Amygdala (tissue), 56 donors: Measurements from ENCODE around the gene KCNJ8.
A peak's percentile ranks its signal among the peaks of the same experiment; 100 is the strongest.
"Not testable (repeated sequence)": the region's sequence is repeated elsewhere in the genome, so short reads cannot be mapped to it uniquely, and the experiment has no call there.

Experiments
- DNase-seq, 56 donors: peaks; one replicate each; lab custom pipeline; 2025; lab: John Stamatoyannopoulos, UW

The KCNJ8 gene

DNA sequence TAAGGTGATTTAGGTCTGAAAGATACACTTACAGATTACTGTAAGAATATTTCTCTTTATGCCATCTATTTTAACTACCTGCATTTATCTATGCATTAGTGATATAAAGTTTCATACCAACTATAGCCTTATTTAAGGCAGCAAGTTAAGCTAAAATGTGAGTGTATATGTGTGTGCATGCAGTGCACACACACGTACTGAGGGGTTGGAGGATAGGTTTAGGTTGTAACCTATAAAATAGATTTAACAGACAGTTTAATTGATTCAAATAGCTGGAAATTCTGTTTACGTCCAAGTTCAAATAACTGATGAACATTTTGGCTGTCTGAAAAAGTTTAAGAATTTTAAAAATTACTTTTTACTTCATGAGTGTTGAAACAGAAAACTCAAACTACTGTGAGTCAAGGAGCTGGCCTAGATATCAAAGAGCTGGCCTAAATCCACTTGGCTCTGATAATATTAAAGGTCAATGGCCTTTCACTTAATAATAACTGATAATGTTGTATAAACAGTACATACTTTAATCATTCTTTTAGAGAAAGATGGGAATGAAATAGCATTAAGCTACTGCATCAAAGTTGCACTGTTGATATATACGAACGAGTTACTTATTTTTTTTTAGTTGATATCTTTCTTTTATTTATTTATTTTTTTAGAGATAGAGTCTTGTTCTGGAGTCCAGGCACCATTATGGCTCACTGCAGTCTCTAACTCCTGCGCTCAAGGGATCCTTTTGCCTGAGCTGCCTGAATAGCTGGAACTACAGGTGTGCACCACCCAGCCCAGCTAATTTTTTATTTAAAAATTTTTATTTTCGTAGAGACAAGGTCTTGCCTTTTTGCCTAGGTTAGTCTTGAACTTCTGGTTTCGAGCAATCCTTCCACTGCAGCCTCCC, 13.8 kb upstream of the KCNJ8 start:
- no peak for DNase-seq

DNA sequence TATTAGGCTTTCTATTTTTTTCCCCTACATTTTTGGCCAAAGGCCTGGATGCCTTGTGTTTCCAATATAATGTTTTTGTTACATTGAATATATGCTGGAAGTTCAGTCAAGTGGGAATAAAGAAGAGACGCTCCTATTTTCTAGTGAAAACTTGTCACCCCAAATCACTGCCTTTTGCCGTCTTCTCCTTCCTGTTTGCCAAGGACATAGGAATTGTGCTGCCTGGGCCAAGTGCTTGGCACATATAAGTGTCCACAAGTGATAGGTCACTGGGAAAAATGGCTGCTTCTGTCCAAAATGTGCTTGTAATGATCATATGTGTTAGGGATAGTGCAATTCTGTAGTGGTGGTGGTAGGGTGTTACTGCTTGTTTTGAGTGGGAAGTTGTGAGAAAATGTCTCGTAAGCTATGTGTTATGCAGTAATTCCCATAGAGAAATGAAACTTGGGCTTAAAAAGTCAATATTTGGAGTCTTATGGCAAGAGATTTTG, 11.6 kb upstream of the KCNJ8 start:
- no peak for DNase-seq

DNA sequence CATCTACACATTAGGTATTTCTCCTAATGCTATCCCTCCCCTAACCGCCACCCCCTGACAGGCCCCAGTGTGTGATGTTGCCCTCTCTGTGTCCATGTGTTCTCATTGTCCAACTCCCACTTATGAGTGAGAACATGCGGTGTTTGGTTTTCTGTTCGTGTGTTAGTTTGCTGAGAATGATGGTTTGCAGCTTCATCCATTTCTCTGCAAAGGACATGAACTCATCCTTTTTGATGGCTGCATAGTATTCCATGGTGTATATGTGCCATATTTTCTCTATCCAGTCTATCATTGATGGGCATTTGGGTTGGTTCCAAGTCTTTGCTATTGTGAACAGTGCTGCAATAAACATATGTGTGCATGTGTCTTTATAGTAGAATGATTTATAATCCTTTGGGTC, 8.2 kb upstream of the KCNJ8 start:
- not testable (repeated sequence) for DNase-seq

DNA sequence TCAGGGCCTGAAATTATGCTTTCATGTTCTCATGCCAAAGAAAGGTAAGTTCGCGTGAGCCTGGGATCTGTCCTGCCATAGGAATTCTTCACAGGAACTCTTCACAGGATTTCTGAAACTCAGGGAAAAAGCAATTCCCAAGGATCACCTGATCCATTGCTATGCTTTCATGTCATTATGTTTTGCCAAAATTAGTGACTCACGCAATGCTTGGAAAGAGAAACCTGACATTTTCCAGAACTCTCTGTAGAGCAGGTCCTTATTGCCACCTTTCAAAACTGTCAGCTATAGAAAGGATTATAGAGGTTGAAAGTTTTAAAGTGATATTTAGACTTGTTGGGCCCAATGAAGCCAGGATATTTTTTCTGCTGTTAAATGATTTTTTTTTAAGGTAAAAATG, 6.3 kb upstream of the KCNJ8 start:
- no peak for DNase-seq

DNA sequence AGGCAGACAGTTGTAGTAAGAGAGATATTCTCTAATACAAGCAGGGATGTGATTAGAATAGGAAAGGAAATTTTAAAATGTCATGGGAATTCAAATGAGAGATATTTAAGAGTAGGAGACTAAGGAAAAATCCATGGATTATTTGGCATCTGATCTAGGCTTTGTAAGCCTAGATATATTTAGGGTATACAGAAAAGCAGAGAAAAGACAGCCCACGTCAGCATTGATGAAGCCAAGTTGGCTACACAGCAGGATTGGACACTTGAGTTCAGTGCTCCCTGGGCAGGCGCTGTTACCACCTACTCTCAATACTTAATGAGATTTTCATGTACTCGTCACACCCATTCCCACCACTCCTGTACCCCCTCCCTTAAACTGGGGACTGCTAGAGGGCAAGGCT, 1.7 kb upstream of the KCNJ8 start:
- DNase-seq, result no peak

DNA sequence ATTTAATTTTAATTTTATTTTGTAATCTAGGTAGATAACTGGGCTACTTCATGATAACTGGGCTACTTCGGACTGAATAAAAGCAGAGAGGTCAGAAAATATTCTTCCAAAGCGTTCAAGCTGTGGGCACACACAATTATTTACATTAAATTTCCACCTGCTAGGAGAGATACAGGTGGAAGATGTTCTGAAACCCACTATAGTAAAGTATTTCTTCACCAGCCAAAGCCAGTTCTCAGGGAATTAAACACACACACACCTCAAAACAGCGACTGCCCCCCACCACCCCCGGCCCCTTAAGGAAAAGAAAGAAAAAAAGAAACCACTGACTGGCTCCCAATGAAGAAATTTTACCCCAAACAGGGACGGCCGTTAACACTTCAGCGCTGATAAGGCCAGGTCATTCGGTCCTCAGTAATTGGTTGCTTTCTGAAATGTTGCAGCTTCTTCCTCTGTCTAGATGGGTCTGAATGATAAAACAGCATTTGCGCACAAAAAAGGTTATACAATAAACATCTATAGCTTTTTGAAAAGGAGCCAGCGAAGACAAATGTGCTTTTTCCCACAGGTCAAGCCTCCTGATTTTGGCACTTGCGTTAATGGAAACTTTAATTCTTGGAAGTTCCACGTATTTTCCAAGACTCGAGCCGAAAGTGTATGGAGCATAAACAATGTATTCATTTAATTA, 771 bp upstream of the KCNJ8 start:
- DNase-seq, result no peak

DNA sequence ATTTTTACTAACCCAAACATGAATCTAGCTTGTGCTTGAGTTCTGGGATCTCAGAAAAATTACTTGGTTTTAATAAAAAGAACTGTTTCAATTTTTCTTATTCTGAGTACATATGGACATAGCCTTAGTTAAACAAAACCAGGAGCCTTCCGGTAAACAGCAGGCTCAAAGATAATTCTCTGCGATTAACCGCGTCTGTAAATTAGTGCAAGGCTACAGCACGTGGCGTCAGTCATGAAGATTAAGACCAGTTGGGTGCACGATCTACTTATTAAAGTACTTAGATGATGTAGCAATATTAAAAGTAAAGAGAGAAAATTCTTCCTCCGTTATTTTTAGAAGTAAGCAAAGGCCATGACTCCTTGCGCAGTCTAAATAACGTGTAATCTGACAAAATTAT, 700 bp downstream of the KCNJ8 start:
- DNase-seq, result no peak

DNA sequence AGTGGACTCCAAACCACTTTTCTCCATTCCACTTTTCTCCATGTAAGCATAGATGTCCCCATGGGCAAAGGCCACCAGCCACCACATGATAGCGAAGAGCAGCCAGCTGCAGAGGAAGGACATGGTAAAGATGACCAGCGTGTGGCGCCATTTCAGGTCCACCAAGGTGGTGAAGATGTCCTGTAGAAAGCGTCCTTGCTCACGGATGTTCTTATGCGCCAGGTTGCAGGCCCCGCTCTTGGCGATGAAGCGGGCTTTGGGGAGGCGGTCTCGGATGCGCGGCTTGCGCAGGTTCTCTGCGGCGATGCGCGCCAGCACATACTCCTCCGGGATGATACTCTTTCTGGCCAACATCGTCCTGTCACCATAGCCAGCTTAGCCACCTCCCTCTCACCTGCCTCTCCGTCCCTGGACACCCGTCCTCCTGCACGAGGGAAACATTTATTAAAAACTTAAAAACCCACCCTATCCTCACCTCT, 1.2 kb downstream of the KCNJ8 start:
- peak in 5 of 56 donors; percentile 1 to 10 (median 9) for DNase-seq

DNA sequence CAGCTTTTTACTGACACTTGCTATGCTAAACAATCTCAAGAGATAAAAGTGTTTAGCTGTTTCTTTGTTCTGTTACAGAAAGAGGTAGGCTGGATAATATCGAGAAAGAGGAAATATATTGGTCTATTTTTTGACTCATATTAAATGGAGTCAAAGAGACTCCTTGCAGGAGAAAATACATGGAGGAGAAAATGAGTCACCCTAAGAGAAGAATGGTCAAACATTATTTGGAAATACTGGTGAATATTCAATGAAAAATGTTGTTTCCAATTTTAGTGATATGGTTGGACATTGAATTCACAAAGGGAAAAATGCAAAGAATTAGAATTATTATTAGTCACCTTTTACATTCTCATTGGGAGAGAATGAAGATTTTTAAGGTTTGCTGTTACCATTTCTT, 3.2 kb downstream of the KCNJ8 start:
- DNase-seq, result no peak

DNA sequence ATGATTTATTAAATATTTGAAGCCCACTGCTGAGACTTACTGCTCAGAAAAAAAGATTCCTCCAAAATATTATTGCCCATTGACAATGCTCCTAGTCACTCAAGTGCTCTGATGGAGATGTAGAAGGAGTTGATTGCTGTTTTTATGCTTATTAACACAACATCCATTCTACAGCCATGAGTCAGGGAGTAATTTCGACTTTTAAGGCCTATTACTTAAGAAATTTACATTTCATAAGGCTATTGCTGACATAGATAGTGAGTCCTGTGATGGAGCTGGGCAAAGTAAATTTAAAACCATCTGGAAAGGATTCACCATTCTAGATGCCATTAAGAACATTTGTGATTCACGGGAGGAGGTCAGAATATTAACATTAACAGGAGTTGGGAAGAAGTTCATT, 5.2 kb downstream of the KCNJ8 start:
- DNase-seq, result no peak

DNA sequence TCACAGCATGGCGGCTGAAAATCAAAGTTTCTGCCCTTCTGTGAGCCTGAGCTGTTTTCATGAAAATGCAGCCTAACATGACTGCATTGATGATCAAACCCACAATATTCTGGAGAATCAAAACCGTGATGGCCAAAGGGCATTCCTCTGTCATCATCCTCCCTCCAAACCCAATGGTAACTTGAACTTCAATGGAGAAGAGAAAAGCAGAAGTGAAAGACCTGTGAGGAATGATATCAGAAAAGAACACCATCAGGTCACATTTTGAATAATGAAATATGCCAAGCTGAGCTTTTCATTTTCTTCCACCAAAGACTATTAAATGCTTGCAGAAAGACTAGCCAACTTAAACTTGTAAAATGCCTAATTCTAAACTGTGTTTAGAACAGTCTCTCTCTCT, 8.1 kb downstream of the KCNJ8 start:
- no peak for DNase-seq

DNA sequence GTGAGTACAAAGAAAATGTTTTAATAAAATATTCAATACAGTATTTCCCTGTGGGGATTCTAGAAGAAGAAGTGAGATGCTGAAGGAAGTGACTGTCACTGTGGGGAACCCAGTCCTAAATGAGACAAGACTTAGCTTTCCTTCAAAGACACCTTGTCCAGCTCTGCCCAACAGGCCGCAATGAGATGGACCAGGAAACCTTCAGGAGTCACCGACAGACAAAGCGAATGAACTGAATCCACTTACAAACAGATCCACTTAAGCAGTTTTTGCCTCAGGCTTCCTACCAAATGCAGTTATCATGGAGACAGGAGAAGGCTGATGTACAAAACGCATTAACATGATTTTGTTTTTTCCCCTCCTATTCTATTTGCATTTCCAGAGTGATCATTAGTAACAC, 9.6 kb downstream of the KCNJ8 start:
- no peak for DNase-seq

DNA sequence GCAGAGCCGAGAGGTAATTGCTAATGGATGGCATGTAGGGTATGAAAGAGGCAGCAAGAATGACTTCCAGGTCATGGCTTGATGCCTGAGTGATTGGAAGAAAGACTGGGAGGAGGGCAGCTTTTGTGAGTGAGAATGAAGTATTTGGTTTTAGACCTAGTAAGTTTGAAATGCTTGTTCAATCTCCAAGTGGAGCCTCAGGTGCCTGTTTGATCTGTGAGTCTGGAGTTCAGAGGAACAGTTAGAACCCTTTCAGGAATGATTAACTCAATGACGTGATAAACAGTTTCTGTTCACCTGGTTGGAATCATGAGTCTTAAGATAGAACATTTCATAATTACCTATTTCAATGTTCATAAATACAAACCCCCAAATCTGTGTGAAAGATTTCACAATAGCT, 10.4 kb downstream of the KCNJ8 start:
- no peak for DNase-seq

DNA sequence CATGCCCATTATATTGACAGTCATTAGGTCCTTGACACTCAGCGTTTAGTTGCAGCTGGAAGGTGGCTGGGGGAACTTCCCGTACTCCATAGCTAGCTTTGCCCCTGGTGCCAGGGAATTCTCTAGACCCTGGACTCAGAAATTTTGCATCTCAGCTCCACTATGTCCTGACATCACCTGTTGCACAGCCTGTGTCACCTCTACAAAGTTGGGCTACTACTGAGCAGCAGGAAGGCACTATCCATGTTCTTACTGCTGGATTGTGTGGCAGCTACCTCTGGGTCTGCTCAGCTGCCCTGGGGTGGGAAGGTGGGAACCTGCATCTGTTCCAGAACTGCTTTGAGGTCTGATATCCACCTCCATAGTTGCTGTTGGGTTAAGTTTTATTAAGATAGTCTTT, 11.0 kb downstream of the KCNJ8 start:
- no peak for DNase-seq

DNA sequence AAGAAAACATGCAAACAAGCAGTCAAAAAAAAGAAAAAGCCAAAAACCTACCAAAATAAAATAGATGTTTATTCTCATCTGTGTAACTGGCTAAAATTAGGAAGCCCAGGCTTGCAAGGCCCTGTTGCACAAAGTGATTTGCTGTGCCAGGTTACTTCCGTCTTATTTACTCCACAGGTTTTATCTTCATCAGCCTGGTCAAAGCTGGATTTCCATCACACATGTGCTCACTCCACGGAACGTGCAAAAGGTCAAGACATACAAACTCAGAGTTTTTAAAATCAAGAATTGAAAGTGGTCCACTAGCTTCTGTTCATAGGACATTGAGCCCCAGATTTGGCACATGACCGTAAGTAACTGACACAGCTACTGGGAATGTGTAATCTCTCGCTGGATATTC, 14.8 kb downstream of the KCNJ8 start:
- no peak for DNase-seq

DNA sequence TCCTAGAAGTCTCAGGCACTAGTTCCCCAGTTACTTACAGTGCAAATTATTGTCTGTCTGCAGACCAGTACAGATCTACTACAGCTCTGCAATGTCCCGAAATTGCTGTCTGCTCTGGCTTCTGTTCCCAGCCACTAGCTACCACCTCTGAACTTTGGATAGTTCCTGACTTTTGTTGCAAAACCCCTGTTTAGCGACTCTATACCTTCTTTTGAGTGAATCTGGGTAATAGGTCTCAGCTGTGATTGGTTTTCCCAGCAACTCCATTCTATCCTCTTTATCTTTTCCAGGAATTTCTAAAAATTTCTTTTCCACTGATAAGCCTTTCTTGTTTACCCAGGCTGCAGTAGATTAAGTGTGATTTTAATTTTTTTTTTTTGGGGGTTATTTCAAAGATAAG, 16.8 kb downstream of the KCNJ8 start:
- no peak for DNase-seq

DNA sequence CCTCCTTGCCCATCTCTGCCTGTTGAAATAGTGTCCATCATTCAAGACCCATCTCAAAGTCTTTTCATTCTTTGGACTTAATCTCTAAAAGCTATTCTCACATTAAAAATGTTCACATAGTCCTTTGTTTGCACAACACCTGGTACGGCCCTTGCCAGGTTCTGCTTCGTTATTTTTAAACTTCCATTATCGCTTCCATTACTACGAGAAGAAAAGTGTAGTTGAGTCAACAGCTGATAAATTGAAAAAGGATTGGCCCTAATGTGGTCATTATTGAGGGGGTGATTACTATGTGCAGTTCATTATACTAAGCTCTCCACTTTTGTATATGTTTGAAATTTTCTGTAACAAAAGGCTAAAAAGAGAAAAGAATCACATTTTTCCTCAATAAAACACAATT, 17.8 kb downstream of the KCNJ8 start:
- no peak for DNase-seq

DNA sequence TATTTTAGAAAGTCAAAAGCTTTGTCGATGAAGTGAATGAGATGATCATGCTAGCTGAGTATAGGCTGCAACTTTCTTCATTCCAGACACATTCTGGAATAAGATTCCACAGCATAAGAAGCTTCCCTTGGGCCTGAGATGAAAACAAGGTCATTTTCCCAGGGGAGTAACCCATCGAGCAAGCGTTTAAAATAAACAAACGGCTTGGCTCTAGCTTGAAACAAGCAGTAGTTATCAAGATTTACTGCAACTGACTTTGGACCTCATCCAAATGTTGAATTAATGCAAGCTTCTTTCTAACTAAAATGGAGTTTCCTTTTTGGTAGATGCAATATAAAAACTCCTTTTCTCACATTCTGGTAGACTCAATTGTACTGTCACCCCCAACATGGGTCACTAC, 23.0 kb downstream of the KCNJ8 start:
- DNase-seq, result no peak

DNA sequence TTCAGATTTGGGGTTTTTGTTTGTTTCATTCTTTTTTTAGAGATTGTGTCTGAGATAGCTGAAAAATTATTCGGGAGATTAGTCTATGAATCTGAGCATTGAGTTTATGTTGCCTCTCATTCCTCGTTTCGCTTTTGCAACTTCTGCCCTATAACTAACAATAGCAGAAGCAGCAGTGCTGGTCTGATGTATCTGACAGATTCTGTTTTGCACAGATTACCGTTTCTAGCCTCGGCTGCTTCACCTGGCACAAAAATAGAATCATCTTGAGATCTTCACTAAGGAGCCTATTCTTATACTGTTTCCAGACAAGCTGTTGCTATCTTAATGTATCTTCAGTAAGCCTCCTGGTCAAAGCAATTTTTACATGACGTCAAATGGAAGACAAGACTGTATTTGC, 29.2 kb downstream of the KCNJ8 start:
- DNase-seq, result no peak

DNA sequence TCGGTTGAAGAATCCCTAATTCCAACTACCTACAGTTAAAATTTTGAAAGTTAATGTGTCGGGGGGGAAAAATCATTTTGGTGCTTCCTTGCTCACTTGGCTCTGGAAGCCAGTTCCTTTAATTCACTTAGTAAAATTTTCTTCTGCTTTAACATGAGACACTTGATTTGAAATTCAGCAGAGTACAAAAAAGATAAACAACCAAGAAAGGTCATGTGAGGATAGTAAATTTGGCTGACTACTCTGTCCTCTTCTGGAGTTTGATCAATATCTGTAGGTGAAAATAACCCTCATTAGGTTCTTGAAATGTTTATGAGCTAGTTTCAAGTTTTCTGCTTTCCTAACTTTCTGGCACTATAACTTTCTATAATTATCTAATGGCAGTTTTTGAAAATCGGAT, 43.4 kb downstream of the KCNJ8 start:
- no peak for DNase-seq

DNA sequence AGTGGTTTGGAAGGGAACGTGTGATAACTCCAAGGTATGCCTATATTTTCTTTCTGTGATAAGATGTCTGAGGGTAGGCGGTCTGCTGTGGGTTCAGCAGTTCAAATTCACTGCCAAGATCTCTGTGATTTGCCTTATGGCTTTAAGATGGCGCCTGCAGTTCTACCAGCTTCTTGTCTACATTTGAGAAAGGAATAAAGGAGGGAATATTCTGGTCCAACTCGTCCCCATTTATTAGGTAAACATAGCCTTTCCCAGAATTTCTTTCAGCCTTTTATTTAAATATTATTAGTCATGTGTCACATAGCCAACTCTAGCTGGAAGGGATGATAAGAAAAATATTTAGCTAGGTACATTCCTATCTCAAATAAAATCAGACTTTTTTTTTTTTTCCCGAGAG, 48.8 kb downstream of the KCNJ8 start:
- no peak for DNase-seq
